Spinal cord (tissue), 10 donors: ENCODE results near the gene CDH23. TPM values are rescaled to one million over a fixed set of nuclear protein-coding genes. Genes with fewer than 3 reads are reported as not detected.
A peak's percentile ranks its signal among the peaks of the same experiment; 100 is the strongest.

Experiments used
- DNase-seq, 6 donors: peaks; one replicate each; pipeline versions ENCODE4 v3.0.0 to v3.0.0-alpha.2; 2013 to 2015; ENCODE audit warnings: low spot score in 6 of 6, low read depth in 4 of 6
- H3K27ac ChIP-seq: one replicate; pipeline ENCODE4 v1.5.1; 2013; ENCODE audit warnings: low read depth, low read length, control low read depth
- H3K27me3 ChIP-seq: one replicate; pipeline ENCODE4 v1.6.1; 2013; ENCODE audit warnings: low read length; ENCODE audit not compliant: control insufficient read depth, insufficient read depth
- H3K36me3 ChIP-seq: one replicate; pipeline ENCODE4 v1.6.1; 2013; ENCODE audit warnings: low read length; ENCODE audit not compliant: control insufficient read depth, insufficient read depth
- H3K4me1 ChIP-seq: one replicate; pipeline ENCODE4 v1.6.1; 2013; ENCODE audit warnings: low read length; ENCODE audit not compliant: control insufficient read depth, insufficient read depth
- H3K4me3 ChIP-seq: one replicate; pipeline ENCODE4 v1.5.1; 2013; ENCODE audit warnings: low read depth, low read length, control low read depth
- H3K9me3 ChIP-seq: one replicate; pipeline ENCODE4 v1.6.1; 2013; ENCODE audit warnings: low read length; ENCODE audit not compliant: control insufficient read depth, insufficient read depth
- WGBS: methylation state at CpG from one replicate; pipeline ENCODE4 v1.1.5; 2013; ENCODE audit warnings: missing lambda C conversion rate; ENCODE audit not compliant: insufficient coverage; 5-methylcytosine and 5-hydroxymethylcytosine counted together
- polyA plus RNA-seq, 2 donors: library from polyadenylated mRNA; unstranded; fragments of 120-200 nt; gene quantifications; one replicate each; pipeline ENCODE4 v1.2.1, GENCODE V29; 2013; ENCODE audit not compliant: insufficient read length in 2 of 2
- total RNA-seq, 2 donors: library from RNA; depleted of rRNA in 1 of 2; stranded (reverse); fragments of 120-200 nt in 1 of 2; fragments of >200 nt in 1 of 2; gene quantifications; one replicate each; pipeline versions ENCODE4 v1.2.3 to v1.2.4, GENCODE V29; 2013 to 2014
- donor health status: healthy.

The CDH23 gene
- total and polyA plus RNA-seq, 4 donors, result 15.6 to 24.2 (median 19.0) TPM

- Histone ChIP-seq H3K27ac (no peak overlapping the region), H3K27me3 (no peaks in the 10 kb centered on the region)
- 78% methylated on average over 6 of the region's 6 CpGs for WGBS
Measured at GRCh38 chr10:71435571-71436267, 39.0 kb downstream of the CDH23 start.

GRCh38 chr10:71436268-71437125 is 39.8 kb downstream of the CDH23 start:
- H3K9me3 ChIP-seq, result no peaks in the 10 kb centered on the region
- H3K36me3 ChIP-seq, result no peaks in the 10 kb centered on the region
- H3K27ac ChIP-seq, result no peak overlapping the region
- no peak overlapping the region for H3K4me3 ChIP-seq
- H3K27me3 ChIP-seq, result no peaks in the 10 kb centered on the region
- peaks cover 23% of the 10 kb centered on the region for H3K4me1 ChIP-seq
- 62% methylated on average over 7 of the region's 11 CpGs for WGBS
- DNase-seq, result peak in 2 of 6 donors; percentile 69 to 85

More at GRCh38 chr10:71435571-71436267, 39.0 kb downstream of the CDH23 start:
- H3K36me3 ChIP-seq, result no peaks in the 10 kb centered on the region
- no peaks in the 10 kb centered on the region for H3K9me3 ChIP-seq
- DNase-seq, result no peak
- H3K4me1 ChIP-seq, result peaks cover 27% of the 10 kb centered on the region
- no peak overlapping the region for H3K4me3 ChIP-seq

- Histone ChIP-seq H3K9me3 (no peaks in the 10 kb centered on the region), H3K27me3 (no peaks in the 10 kb centered on the region), H3K4me1 (peaks cover 17% of the 10 kb centered on the region), H3K4me3 (no peak overlapping the region), H3K36me3 (no peaks in the 10 kb centered on the region), H3K27ac (no peak overlapping the region)
- peak in 1 of 6 donors; percentile 80 for DNase-seq
- WGBS, result no CpG with 5 or more reads among the region's 4 CpGs
Measured at GRCh38 chr10:71437537-71438092, 40.9 kb downstream of the CDH23 start.

- no peaks in the 10 kb centered on the region for H3K27me3 ChIP-seq
- H3K4me1 ChIP-seq, result peaks cover 22% of the 10 kb centered on the region
- H3K36me3 ChIP-seq, result no peaks in the 10 kb centered on the region
- 55% methylated on average over 2 of the region's 3 CpGs for WGBS
- H3K27ac ChIP-seq, result no peak overlapping the region
- H3K9me3 ChIP-seq, result no peaks in the 10 kb centered on the region
- H3K4me3 ChIP-seq, result no peak overlapping the region
- no peak for DNase-seq
Measured at GRCh38 chr10:71438761-71439160, 42.0 kb downstream of the CDH23 start.

GRCh38 chr10:71439670-71440425 is 43.1 kb downstream of the CDH23 start:
- 86% methylated on average over 6 of the region's 9 CpGs for WGBS
- H3K27me3 ChIP-seq, result no peaks in the 10 kb centered on the region
- H3K27ac ChIP-seq, result no peak overlapping the region
- peaks cover 25% of the 10 kb centered on the region for H3K4me1 ChIP-seq
- H3K4me3 ChIP-seq, result no peak overlapping the region
- no peaks in the 10 kb centered on the region for H3K9me3 ChIP-seq
- no peak for DNase-seq
- no peaks in the 10 kb centered on the region for H3K36me3 ChIP-seq

GRCh38 chr10:71440506-71441035 is 43.9 kb downstream of the CDH23 start:
- no peak for DNase-seq
- Histone ChIP-seq H3K27me3 (no peaks in the 10 kb centered on the region), H3K4me3 (no peak overlapping the region), H3K9me3 (no peaks in the 10 kb centered on the region), H3K4me1 (peaks cover 21% of the 10 kb centered on the region), H3K36me3 (no peaks in the 10 kb centered on the region), H3K27ac (no peak overlapping the region)
- WGBS, result 83% methylated on average over 9 of the region's 9 CpGs

GRCh38 chr10:71442000-71442399 is 45.3 kb downstream of the CDH23 start:
- H3K4me3 ChIP-seq, result no peak overlapping the region
- 92% methylated on average over 2 of the region's 3 CpGs for WGBS

GRCh38 chr10:71442859-71443570 is 46.3 kb downstream of the CDH23 start:
- H3K27ac ChIP-seq, result no peak overlapping the region
- no peaks in the 10 kb centered on the region for H3K9me3 ChIP-seq
- peaks cover 3% of the 10 kb centered on the region for H3K36me3 ChIP-seq
- H3K27me3 ChIP-seq, result no peaks in the 10 kb centered on the region
- WGBS, result 83% methylated on average over 14 of the region's 15 CpGs
- DNase-seq, result no peak
- H3K4me3 ChIP-seq, result no peak overlapping the region
- peaks cover 14% of the 10 kb centered on the region for H3K4me1 ChIP-seq

More at GRCh38 chr10:71442000-71442399, 45.3 kb downstream of the CDH23 start:
- H3K9me3 ChIP-seq, result no peaks in the 10 kb centered on the region
- DNase-seq, result no peak
- H3K27ac ChIP-seq, result no peak overlapping the region
- no peaks in the 10 kb centered on the region for H3K36me3 ChIP-seq
- H3K4me1 ChIP-seq, result peaks cover 14% of the 10 kb centered on the region
- no peaks in the 10 kb centered on the region for H3K27me3 ChIP-seq
